ENCODE measurements around the gene SMC6.

GRCh38 chr2:17790536-17790935, 36.9 kb upstream of the SMC6 start:
- TF ChIP-seq CTCF (IDR thresholded peaks at IDR 0.05), result no peak
- no peak for TF ChIP-seq POLR2A (IDR thresholded peaks at IDR 0.05)

All from thyroid gland (tissue), 4 donors.